HG02759 (cell line): Measurements from ENCODE around the gene CREB3L1.
"Not testable (repeated sequence)": the region's sequence is repeated elsewhere in the genome, so short reads cannot be mapped to it uniquely, and the experiment has no call there.

Experiments used
- ATAC-seq: cut with Tn5 transposase; IDR thresholded peaks from one replicate; pipeline ENCODE4 v1.9.1; 2021; ENCODE audit warnings: mild to moderate bottlenecking, moderate library complexity; ENCODE audit not compliant: unreplicated experiment

CREB3L1 gene

DNA sequence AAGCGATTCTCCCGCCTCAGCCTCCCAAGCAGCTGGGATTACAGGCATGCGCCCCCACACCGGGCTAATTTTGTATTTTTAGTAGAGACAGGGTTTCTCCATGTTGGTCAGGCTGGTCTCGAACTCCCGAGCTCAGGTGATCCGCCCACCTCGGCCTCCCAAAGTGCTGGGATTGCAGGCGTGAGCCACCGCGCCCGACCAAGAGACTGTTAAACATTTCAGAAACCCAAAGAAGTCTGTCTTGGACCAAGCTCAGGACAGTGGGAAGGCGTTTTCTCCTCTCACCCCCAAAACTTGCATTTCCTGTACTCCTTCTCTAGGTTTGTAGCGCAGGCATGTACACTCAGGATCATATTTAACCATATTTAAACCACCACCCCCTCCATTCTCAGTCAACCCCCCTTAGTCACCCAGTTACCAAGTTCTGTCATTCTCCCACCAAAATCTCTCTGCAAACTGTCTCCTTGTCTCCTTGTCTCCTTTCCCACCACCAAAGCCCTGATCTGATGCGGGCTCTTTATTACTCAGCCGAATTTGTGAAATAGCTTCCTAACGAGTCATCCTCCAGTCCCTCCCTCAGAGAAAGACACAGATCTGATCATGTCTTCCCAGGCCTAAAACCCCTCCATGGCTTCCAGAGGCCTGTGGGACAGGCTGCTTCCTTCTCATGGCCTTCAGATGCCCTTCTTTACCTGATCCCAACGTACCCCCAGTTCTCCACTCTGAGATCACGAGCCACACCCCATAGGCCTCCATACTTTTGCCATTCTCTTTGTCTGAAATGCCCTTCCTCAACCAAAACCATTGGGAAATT lies 29.0 kb upstream of the CREB3L1 start:
- no peak for ATAC-seq

DNA sequence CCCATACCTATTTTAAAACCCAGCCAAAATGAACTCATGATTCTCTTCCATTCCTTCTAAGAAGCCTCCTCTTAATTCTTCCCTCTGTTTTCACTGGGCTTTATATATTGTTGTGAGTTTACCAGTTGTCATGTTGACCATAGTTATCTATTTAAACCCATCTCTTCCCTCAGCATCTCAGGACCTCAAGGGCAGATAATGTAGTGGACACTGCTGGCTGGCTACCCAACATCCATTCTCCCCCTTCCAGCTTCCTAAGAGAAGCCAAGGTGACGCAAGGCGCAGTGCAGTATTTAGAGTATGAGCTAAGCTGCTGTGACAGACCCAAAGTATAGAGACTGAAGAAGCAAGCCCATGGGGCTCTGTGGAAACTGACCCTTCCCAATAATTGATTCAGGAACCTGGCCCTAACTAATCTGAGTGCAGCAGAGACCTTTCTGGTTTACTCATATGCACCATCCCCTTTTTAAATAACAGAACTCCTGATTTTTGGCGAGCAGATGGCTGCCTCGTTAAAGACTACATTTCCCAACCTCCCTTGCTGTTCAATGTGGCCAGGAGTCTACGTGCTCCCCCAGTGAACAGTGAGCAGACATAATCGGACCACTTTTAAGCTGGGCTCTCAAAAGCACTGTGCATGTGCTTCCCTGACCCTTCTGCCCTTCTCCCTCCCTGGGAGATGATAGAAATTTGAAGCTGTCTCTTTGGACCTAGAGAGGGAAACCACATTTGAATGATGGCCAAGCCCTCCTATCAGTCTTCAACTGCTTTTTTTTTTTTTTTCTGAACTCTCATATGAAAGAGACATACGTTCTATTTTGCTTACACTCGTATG lies 28.1 kb upstream of the CREB3L1 start:
- no peak for ATAC-seq

DNA sequence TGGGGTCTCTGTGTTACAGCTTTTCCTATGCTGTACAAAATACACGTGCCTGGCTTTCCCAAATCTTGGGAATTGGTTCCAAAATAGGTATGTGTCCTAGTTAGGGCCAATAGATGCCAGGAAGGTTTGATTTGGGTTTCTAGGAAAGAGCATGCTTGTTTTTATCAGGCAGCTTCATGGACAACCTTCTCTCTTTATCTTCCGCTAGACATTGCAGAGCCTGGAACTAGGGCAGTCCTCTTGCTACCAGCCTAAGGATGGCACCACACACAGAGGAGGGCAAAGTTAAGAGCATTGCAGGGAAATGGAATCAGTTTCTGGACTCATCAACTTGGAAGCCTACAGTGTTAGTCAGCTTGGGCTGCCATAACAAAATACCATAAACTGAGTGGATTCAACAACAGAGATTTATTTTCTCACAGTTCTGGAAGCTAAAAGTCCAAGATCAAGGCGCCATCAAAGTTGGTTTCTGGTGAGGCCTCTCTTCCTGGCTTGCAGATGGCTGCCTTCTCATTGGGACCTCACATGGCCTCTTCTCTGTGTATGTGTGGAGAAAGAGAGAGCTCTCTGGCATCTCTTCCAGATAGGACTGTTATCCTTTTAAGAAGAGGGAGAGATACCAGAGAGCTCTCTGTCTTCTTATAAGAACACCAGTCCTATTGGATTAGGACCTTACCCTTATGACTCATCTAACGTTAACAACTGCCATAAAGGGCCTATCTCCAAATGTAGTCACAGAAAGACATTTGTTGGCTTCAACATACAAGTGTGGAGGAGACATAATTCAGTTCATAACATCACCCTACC lies 27.3 kb upstream of the CREB3L1 start:
- ATAC-seq = no peak

DNA sequence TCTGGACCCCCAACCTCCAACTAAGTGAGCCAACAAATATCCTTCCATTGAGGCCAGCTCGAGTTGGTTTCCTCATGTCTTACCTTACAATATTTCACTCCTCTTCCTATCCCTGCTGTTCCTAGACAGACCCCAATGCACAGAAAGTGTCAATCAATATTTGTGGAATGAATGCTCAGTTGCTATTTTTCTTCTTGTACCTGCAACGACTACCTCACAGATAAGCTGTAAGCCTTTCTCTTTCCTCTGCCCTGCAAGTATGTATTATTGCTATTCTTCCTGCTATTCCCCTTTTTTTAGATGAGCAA lies 26.8 kb upstream of the CREB3L1 start:
- no peak for ATAC-seq

DNA sequence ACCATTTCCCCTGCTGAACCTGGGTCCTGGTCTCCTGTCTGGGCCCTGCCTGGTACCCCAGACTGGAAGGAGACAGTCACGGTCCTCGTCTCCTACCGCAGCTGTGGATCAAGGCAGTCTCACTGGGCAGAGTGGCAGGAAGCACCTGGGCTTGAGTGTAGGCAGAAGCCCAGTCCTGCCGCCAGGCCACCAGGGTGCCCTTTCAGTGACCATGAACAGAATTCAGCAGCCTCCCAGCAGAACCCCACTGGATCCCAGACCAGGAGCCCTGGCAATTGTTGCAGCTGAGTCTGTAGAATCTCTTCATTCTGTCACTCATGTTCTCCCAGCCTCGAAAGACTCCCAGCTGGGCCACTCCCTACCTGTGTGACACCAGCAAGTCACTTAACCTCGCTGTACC lies 25.5 kb upstream of the CREB3L1 start:
- ATAC-seq = no peak

DNA sequence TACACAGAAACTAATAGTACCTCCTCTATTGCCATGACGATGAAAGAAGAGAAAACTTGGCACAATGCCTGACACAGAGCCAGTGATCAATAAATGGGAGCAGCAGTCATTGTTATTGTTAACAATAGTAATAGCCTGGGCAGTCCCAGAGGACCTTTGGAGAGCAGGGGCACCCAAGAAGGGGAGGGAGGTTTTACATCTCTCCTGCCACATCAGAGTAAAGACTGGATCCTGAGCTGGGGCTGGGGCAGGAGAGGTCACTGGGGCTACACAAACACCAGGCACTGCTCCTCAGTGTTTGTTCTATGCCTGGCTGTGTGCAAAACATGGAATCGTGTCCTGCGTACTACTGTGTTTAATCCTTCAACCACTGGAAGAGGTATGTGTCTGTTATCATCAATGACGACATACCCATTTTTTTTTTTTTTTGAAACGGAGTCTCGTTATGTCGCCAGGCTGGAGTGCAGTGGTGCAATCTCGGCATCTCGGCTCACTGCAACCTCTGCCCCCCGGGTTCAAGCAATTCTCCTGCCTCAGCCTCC lies 25.0 kb upstream of the CREB3L1 start:
- no peak for ATAC-seq

DNA sequence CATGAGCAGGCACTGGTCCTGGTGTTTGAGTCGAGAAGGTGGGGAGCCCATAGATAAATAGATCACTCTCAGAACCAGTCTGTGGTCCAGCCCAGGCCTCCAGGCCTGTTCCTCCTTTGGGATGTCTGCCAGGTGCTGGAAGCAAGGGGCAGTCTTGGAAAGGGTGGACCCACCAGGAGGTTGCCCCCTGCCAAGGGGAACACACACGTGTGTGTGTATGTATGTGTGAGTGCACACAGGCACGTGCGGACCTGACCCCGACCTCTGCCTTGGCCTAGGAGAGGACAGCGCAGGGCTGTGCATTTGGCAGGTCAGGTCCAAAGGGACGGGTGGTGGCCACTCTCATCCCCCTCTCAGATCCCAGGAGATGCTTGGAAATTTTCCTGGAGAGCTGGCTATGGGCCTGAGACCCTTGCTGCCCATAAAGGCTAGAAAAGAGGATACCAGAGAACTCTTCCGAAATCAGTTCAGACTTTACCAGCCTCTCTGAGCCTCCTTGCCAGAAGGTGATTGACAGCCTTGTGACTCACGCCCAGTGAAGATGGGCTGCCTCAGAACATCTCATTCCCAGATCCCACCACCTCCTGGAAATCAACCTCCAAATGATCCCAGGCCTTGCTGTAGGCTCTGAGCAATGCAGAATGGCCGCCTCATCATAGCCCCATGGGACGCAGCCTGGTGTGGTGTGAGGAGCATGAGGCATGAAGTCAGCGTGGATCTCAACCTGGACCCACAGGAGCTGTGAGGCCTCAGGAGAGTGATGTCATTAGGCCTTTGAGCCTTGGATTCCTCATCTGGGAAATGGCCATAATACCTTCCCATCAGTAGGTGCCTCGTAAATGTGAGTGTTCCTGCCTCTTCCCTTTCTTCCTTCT lies 24.0 kb upstream of the CREB3L1 start:
- ATAC-seq = no peak

DNA sequence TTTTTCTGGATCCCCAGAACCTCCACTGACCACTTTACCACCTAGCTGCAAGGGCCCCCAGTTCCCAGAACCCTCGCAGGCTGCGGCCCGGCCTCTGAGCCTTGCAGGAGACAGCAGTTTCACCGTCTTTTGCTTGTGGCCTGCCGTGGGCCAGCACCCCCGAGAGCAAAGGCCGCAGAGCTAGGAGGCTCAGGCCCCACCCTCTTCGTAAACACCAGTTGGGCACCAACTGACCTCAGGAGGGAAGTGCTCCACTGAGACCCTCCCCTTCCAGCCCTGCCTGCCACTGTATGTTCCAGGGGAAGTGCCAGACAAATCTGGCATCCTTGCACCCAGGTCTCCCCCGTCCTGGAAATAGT lies 23.4 kb upstream of the CREB3L1 start:
- ATAC-seq = no peak

DNA sequence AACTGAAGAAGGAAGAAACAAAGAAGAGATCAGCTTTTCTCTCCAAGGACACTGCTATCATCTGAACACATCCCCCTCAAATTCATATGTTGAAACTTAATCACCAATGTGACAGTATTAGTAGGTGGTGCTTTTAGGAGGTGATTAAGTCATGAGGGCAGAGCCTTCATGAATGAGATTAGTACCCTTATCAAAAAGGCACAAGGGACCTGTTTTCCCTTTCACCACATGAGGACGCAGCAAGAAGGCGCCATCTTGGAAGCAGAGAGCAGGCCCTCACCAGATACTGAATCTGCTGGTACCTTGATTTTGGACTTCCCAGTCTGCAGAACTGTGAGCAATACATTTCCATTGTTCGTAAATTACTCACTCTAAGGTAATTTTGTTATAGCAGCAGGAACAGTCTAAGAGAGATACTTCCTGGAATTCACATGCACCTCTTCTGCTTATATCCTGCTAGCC lies 20.9 kb upstream of the CREB3L1 start:
- ATAC-seq = no peak

DNA sequence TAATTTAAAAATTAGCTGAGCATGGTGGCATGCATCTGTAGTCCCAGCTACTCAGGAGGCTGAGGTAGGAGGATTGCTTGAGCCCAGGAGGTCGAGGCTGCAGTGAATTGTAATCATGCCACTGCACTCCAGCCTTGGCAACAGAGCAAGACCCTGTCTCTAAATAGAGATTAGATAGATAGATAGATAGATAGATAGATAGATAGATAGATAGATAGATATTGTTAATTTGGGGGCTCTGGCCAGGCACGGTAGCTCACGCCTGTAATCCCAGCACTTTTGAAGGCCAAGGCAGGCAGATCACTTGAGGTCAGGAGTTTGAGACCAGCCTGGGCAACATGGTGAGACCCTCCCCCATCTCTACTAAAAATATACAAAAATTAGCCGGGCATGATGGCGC lies 18.1 kb upstream of the CREB3L1 start:
- not testable (repeated sequence) for ATAC-seq

DNA sequence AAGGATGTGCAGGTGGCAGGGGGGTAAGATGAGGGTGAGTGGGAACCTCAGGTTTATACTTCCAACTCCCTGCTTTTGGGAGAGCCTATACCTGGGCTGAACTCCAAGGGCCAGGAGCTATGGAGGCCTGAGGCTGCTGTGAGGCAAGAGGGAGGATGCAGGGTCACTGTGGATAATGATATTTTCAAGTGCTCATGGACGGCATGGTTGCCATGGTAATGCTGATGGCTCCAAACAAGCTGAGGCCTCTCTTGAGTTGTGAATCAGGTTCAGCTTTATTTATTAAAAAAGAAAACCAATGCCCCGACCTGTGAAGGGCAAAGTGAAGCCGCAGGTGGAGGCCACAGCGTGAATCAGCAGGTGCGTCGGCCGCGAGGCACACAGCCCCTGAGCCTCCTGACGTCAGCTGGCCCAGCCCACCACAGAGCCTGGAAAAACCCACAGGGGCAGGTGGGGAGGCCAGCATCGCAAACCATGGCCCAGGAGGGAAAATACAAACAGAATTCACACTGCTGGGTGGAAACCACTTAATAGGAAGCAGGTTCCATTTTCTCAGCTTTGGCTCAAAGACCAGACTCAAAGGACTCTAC lies 17.4 kb upstream of the CREB3L1 start:
- ATAC-seq = no peak

DNA sequence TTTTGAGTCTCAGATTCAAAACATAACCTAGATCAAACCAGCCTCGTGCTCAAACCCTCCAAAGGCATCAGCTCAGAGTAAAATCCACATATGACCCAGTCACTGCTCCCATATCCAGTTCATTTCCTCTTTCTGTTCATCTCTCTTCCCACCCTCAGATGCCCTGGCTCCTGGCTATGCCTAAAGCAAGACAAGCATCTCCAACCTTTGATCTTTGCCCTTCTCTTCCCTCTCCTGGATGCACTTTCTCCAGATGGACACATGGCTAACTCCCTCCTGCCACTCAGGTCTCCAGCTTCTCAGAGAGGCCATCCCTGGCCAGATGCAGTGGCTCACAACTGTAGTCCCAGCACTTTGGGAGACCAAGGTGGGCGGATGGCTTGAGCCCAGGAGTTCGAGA lies 14.3 kb upstream of the CREB3L1 start:
- ATAC-seq = no peak

DNA sequence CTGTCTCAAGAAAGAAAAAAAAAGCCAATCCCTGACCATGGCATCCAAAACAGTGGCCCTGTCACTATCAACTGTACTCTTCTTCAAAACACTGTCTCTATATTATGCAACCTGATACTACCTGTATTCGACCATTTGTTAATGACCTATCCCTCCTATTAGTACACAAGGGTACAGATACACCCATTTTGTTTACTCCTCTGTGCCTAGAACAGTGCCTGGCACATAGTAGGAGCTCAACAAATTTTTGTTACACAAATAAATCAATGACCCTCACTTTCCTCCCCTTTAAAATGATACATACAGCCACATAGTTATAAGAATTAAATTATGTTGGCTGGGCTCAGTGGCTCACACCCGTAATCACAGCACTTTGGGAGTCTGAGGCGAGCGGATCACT lies 13.4 kb upstream of the CREB3L1 start:
- no peak for ATAC-seq

DNA sequence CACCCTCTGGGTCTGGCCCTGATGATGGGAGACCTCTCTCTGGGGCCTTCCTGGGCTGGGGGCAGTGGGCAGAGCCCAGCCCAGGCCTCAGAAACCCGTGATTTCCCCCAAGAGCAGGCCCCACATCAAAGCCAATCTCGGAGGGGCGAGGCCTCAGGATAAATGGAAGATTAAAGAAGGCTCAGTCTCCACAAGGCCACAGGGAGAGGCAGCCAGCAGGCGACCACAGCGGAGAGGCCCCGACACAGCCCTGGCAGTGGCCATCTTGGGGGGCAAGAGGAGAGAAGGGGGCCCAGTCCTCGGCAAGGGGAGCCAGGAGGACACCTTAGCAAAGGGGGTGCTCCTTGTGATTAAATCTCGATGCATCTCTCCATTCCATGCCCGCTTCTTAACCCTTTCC lies 12.5 kb upstream of the CREB3L1 start:
- no peak for ATAC-seq

DNA sequence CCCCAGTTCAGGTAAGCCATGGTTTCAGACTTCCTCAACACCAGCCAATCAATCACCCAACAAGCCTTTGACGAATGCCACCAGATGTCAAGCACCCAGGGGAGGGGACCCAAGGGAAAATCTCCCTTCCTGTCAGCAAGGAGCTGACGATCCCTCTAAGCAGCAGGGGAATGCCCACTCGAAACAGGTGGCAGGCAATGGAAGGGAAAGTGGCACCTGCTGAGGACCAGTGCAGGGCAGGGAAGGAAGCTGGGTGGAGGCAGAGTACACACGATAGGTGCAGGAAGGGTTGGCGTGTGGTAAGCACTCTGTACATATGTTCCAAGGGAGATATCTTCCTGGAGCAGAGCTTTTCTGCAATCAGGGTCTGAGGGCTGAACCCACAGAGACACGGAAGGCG lies 11.7 kb upstream of the CREB3L1 start:
- peak; percentile 41 for ATAC-seq

DNA sequence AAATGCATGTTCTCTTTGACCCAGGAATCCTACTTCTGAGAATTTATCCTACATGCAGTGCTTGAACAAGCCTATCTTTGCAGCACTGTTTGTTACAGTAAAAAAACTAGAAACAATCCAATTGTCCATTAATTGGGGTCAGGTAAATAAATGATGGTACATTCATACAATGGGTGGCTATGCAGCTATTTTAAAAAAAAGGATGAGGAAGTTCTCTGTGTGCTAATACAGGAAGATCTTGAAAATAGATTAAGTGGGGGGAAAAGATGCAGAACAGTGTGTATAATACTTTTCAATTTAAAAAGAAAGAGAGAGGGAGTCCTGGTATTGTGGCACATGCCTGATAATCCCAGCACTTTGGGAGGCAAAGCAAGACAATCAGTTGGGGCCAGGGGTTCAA lies 9.5 kb upstream of the CREB3L1 start:
- ATAC-seq = no peak

DNA sequence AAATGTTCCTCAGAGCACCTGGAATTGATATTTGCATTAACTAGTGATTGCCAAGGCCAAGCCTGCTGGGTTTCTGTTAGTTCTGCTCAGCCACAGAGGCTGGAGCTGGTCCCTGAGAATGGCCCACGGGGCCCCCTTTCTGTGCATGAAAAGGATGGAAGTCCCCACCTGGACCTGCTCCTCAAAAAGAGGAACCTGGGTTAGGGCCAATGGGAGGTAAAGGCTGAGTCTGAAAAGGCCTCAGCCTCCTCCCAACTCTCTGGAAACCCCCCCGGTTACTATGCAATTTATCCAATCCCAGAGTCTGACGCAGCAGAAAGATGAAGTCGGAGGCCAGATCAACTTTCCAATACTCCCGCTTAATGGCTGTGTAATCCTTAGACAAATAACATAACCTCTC lies 6.8 kb upstream of the CREB3L1 start:
- ATAC-seq = no peak

DNA sequence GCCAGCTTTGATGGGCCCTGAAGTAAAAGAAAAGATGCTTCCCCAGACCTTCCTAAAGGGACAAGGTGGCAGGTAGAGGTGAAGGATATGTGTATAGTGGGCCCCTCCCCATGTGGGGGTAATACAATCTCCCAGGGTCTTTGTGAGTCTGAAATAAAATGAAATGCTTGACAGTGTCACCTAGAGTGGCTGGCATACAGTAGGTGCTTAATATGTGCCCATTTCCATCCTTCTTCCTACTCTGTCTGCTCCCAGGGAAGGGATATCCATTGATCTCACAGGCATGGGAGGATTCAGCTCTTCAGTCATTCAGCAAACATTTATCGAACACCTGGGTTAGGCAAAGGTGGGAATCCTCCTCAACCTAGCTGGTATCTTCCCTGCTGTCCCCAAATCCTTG lies 6.1 kb upstream of the CREB3L1 start:
- ATAC-seq = no peak

DNA sequence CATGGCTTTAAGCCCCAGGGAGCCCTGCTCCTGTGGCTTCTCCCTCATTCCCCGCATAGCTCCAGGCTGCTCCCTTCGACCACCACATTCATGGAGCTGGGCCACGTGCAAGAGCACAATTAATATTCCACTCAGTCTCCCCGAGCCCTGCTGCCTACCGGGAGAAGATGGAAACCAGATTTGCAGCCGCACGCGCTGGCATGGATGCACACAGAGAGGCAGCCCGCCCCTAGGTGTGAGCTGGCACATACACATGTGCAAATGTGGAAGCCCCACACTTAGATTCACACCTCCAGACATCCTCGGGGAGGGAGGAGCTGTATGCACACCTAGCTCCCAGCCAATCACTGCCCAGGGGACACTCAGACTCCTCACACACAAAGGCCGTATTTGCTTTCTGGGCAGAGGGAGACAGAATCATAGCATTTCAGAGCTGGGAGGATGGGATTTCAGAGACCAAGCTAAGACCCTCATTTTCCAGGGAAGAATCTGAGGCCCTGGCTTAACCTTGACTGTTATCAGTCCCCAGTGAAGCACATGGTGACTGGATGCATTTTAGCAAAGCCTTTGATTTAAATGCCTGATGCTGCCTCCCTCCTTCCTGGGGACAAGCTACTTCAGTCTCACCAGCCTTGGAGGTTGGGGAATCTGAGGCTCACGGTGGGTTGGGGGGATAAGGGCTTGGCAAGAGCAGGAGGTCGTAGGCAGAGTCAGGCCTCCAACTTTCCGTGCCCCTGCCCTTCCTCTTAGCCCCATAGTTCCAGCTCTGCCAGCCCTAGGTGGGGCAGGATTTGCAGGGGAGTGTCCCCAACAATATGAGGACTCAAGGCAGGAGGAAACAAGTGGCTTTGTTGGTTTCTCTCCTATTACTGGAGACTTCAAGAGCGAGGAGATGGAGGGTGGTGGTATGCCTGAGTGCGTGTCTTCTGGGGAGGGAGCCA lies 5.3 kb upstream of the CREB3L1 start:
- no peak for ATAC-seq
